Endothelial cell (in vitro differentiated cells): ENCODE data around the gene PPP1R7. TPM values are rescaled to one million over a fixed set of nuclear protein-coding genes. Genes with fewer than 3 reads are reported as not detected.

Experiments
- DNase-seq: peaks from one replicate; pipeline ENCODE4 v3.0.0; 2021; ENCODE audit warnings: low spot score
- H3K27ac Mint-ChIP-seq: one replicate; pipeline ENCODE4 v1.8.0; 2021; ENCODE audit warnings: mixed read lengths, inconsistent platforms; ENCODE audit not compliant: unreplicated experiment
- H3K27me3 Mint-ChIP-seq: one replicate; pipeline ENCODE4 v1.8.0; 2021; ENCODE audit warnings: mild to moderate bottlenecking, moderate library complexity, mixed read lengths, inconsistent platforms; ENCODE audit not compliant: unreplicated experiment
- H3K36me3 Mint-ChIP-seq: one replicate; pipeline ENCODE4 v1.8.0; 2021; ENCODE audit warnings: mild to moderate bottlenecking, low read depth, mixed read lengths, inconsistent platforms; ENCODE audit not compliant: unreplicated experiment
- H3K4me1 Mint-ChIP-seq: one replicate; pipeline ENCODE4 v1.8.0; 2021; ENCODE audit warnings: mild to moderate bottlenecking, mixed read lengths, inconsistent platforms; ENCODE audit not compliant: unreplicated experiment
- H3K4me3 Mint-ChIP-seq: one replicate; pipeline ENCODE4 v1.8.0; 2021; ENCODE audit warnings: mild to moderate bottlenecking, mixed read lengths, inconsistent platforms; ENCODE audit not compliant: unreplicated experiment
- H3K9me3 Mint-ChIP-seq: one replicate; pipeline ENCODE4 v1.8.0; 2021; ENCODE audit warnings: mixed read lengths, inconsistent platforms; ENCODE audit not compliant: unreplicated experiment
- total RNA-seq: library from RNA; stranded (reverse); fragmentation: NEBNext Ultra II Directional; extraction: Animal tissue kit (Norgen Biotek cat#: 25700); gene quantifications from one replicate; pipeline ENCODE4 v1.2.1, GENCODE V29; 2021; ENCODE audit not compliant: unreplicated experiment
- TF ChIP-seq, protein P1 (sequence below): fragments of 200-600 bp; sonication (generic); IDR thresholded peaks from one replicate; pipeline ENCODE4 v1.5.0; 2021; ENCODE audit warnings: antibody characterized with exemption; ENCODE audit not compliant: unreplicated experiment

PPP1R7 gene
- total RNA-seq, 1 donor from 2014 or later = 61.6 TPM

DNA sequence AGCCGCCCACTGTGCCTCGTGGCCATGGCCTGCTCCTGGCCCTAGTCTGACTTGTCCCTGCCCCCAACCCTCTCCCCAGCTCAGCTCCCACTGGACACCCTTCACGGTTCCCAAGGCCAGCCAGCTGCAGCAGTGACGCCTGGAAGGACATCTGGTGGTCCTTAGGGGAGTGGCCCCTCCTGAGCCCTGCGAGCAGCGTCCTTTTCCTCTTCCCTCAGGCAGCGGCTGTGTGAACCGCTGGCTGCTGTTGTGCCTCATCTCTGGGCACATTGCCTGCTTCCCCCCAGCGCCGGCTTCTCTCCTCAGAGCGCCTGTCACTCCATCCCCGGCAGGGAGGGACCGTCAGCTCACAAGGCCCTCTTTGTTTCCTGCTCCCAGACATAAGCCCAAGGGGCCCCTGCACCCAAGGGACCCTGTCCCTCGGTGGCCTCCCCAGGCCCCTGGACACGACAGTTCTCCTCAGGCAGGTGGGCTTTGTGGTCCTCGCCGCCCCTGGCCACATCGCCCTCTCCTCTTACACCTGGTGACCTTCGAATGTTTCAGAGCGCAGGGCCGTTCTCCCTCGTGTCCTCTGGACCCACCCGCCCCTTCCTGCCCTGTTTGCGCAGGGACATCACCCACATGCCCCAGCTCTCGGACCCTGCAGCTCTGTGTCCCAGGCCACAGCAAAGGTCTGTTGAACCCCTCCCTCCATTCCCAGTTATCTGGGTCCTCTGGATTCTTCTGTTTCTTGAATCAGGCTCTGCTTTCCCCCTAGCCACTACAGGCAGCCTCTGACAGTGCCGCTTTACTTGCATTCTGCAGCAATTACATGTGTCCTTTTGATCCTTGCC lies 74.0 kb downstream of the PPP1R7 start:
- no peaks in the 10 kb centered on the region for H3K9me3 Mint-ChIP-seq

DNA sequence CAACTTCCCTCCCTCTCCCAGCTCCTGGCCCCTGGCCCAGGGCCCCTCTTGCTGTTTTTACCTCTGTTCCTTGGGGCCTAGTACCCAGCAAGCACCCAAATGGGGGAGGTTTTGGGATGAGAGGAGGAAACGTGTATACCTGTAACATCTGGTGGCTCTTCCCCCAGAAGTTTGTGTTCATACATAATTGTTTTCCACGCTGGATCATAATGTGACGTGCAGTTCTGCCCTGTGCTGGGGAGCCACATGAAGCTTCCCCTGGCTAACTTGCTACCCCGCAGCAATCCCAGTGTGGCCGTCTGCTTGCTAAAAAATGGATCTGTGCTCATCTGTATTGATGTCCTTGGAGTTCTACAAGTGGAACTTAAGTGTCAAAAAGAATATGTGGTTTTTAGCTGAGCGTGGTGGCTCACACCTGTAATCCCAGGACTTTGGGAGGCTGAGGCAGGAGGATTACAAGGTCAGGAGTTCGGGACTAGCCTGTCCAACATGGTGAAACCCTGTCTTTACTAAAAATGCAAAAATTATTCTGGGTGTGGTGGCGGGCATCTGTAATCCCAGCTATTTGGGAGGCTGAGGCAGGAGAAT lies 74.7 kb downstream of the PPP1R7 start:
- peak overlapping the region; percentile 18 for H3K27ac Mint-ChIP-seq
- H3K4me3 Mint-ChIP-seq = peak overlapping the region; percentile 47
- TF ChIP-seq, protein P1, sequence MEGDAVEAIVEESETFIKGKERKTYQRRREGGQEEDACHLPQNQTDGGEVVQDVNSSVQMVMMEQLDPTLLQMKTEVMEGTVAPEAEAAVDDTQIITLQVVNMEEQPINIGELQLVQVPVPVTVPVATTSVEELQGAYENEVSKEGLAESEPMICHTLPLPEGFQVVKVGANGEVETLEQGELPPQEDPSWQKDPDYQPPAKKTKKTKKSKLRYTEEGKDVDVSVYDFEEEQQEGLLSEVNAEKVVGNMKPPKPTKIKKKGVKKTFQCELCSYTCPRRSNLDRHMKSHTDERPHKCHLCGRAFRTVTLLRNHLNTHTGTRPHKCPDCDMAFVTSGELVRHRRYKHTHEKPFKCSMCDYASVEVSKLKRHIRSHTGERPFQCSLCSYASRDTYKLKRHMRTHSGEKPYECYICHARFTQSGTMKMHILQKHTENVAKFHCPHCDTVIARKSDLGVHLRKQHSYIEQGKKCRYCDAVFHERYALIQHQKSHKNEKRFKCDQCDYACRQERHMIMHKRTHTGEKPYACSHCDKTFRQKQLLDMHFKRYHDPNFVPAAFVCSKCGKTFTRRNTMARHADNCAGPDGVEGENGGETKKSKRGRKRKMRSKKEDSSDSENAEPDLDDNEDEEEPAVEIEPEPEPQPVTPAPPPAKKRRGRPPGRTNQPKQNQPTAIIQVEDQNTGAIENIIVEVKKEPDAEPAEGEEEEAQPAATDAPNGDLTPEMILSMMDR = no peak
- H3K36me3 Mint-ChIP-seq = peaks cover 26% of the 10 kb centered on the region
- no peaks in the 10 kb centered on the region for H3K9me3 Mint-ChIP-seq
- no peak for DNase-seq
- H3K4me1 Mint-ChIP-seq = peaks cover 35% of the 10 kb centered on the region
- peaks cover 15% of the 10 kb centered on the region for H3K27me3 Mint-ChIP-seq

More for the DNA sequence above, 74.0 kb downstream of the PPP1R7 start:
- Mint-ChIP-seq H3K27me3 (peaks cover 15% of the 10 kb centered on the region), H3K36me3 (peaks cover 24% of the 10 kb centered on the region), H3K4me1 (peaks cover 33% of the 10 kb centered on the region), H3K27ac (peak overlapping the region; percentile 18), H3K4me3 (peak overlapping the region; percentile 47)
- no peak for DNase-seq
- TF ChIP-seq, protein P1 = no peak

DNA sequence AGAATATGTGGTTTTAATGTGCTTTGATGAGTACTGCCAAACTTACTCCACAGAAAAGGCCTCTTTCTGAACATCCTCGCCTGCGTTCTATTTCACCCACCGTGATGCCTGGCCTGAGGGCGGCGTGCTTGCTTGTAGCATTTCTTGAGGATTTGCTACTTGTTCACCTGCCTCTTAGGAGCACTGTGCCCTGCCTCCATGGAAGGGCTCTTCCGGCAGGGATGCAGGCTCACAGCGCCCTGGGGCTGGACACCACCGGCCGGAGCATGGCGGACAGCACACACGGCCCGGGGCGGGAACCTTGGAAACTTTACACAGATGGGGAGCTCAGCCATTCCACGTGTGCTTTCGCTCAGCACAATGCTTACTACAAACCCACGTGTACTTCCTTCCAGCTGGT lies 75.3 kb downstream of the PPP1R7 start:
- H3K4me3 Mint-ChIP-seq = no peak overlapping the region
- peaks cover 31% of the 10 kb centered on the region for H3K36me3 Mint-ChIP-seq
- H3K27ac Mint-ChIP-seq = no peak overlapping the region
- H3K4me1 Mint-ChIP-seq = peaks cover 36% of the 10 kb centered on the region
- TF ChIP-seq, protein P1 = no peak
- no peak for DNase-seq
- H3K27me3 Mint-ChIP-seq = peaks cover 15% of the 10 kb centered on the region
- H3K9me3 Mint-ChIP-seq = no peaks in the 10 kb centered on the region

DNA sequence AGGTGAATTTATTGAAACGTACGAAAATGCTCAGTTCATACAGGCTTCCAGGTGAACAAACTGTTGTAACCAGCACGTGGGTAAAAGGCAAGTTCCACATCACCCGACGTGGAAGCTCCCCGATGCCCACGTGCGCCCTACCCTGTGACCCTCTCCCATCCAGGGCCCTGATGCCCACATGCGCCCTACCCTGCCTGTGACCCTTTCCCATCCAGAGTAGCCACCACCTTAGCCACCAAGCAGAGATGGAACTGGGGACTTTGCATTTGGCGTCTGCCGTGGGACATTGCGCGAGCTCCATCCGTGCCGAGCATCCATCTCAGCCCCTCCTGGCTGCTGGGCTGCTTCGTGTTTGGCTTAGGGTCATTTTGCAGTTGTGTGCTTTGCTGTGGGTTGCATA lies 75.7 kb downstream of the PPP1R7 start:
- peaks cover 15% of the 10 kb centered on the region for H3K27me3 Mint-ChIP-seq
- H3K9me3 Mint-ChIP-seq = no peaks in the 10 kb centered on the region
- H3K36me3 Mint-ChIP-seq = peaks cover 34% of the 10 kb centered on the region
- TF ChIP-seq, protein P1 = no peak
- no peak overlapping the region for H3K4me3 Mint-ChIP-seq
- DNase-seq = no peak
- H3K27ac Mint-ChIP-seq = no peak overlapping the region
- peaks cover 36% of the 10 kb centered on the region for H3K4me1 Mint-ChIP-seq
